Activated CD4-positive, alpha-beta T cell treated with anti-CD3 and anti-CD28 coated beads for 48 hours (primary cell): ENCODE measurements around the gene THSD7A.

Experiments used
- DNase-seq: peaks from one replicate; pipeline ENCODE4 v3.0.0-alpha.2; 2020

THSD7A gene

GRCh38 chr7:11379641-11380040, 452.4 kb downstream of the THSD7A start:
- no peak for DNase-seq

- DNase-seq: no peak
Measured at GRCh38 chr7:11376529-11376928, 455.5 kb downstream of the THSD7A start.

GRCh38 chr7:11374629-11375028, 457.4 kb downstream of the THSD7A start:
- no peak for DNase-seq

GRCh38 chr7:11373546-11374142, 458.4 kb downstream of the THSD7A start:
- no peak for DNase-seq

GRCh38 chr7:11369696-11370095, 462.3 kb downstream of the THSD7A start:
- no peak for DNase-seq

GRCh38 chr7:11366118-11366517, 465.9 kb downstream of the THSD7A start:
- no peak for DNase-seq

- no peak for DNase-seq
Measured at GRCh38 chr7:11358637-11359036, 473.4 kb downstream of the THSD7A start.

- no peak for DNase-seq
Measured at GRCh38 chr7:11355399-11356005, 476.5 kb downstream of the THSD7A start.

GRCh38 chr7:11346302-11346701, 485.7 kb downstream of the THSD7A start:
- DNase-seq: no peak

GRCh38 chr7:11345621-11346020, 486.4 kb downstream of the THSD7A start:
- no peak for DNase-seq

GRCh38 chr7:11343818-11344413, 488.1 kb downstream of the THSD7A start:
- no peak for DNase-seq

- no peak for DNase-seq
Measured at GRCh38 chr7:11343136-11343535, 488.9 kb downstream of the THSD7A start.

- no peak for DNase-seq
Measured at GRCh38 chr7:11341285-11341944, 490.6 kb downstream of the THSD7A start.

GRCh38 chr7:11336432-11336831, 495.6 kb downstream of the THSD7A start:
- DNase-seq: no peak

GRCh38 chr7:11335947-11336346, 496.1 kb downstream of the THSD7A start:
- no peak for DNase-seq

- DNase-seq: no peak
Measured at GRCh38 chr7:11332865-11333228, 499.2 kb downstream of the THSD7A start.

- no peak for DNase-seq
Measured at GRCh38 chr7:11332186-11332864, 499.7 kb downstream of the THSD7A start.

- no peak for DNase-seq
Measured at GRCh38 chr7:11331128-11332102, 500.6 kb downstream of the THSD7A start.

GRCh38 chr7:11330717-11331116, 501.3 kb downstream of the THSD7A start:
- no peak for DNase-seq

- no peak for DNase-seq
Measured at GRCh38 chr7:11330208-11330607, 501.8 kb downstream of the THSD7A start.

- DNase-seq: no peak
Measured at GRCh38 chr7:11329626-11330025, 502.4 kb downstream of the THSD7A start.

GRCh38 chr7:11328309-11328708, 503.7 kb downstream of the THSD7A start:
- no peak for DNase-seq
